ENCODE measurements around the gene MORN5.

The MORN5 gene

DNA sequence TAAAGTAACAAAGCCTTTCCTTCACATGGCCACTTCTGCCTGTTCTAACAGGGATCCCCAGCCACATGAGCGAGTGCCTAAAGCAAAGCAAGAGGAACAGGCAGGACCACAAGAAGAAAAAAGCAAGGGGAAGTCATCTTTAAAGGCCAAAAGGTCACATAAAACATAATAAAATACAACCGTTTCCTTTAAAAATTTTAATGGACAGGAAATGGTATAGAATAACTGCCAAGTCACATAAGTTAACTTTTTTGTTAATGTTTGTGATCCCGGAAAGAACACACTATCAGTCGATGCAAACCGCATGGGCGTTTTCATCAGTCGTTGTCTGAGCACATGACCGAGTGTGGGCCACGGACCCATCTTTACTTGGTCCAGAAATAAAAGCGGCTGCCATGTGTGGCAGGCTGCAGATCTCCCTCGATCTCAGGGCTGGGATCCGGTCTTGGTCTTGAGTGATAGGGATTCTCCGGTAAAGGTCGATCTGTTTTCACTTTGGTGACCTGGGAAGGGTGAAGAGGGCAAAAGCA lies 15.8 kb upstream of the MORN5 start:
- no peak for DNase-seq (ENCODE audit: low spot score)

DNA sequence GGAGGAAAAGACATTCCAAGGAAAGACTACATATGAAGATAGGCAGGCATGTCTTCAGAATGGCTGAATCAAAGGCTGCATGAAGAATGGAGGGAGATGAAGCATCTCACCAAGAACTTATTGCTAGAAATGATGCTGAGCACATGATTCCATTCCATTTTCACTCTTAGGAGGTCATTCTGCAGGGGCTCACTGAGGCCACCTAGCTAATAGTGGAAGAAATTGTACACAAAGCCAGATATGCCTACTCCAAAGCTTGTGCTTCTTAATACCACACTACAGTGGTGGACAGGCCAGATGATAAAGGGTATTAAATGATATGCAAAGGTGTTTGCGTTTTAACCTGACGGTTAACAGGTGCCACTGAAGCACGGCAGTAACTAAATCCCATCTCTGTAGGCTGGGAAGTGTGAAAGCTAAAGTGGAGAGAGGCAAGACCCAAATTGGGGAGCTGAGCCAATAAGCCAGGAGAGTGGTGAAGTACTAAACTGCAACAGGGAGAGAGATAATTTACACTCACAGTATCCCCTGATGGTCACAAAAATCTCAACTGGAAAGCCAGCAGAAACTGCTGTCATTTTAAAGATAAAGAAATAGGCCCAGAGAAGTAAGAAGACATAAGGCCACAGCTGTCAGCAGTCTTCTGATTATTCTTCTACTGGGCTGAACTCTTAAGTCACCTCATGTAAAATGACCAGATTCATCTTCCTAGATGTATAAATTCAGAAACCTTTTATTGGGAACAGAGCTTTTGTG lies 14.7 kb upstream of the MORN5 start:
- no peak for DNase-seq (ENCODE audit: low spot score)

DNA sequence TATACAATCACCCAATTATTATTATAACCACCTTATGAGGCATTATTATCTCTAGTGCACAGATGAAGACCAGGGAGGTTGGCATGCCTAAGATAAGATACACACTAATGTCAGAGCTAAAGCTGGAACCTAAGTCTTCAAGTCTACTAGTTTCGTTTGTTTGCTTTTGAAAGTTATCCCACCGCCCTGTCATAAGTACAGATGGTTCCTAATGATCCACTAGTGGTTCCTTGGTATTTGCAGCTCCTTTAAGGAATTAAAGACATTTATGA lies 14.2 kb upstream of the MORN5 start:
- DNase-seq (ENCODE audit: low spot score): no peak

DNA sequence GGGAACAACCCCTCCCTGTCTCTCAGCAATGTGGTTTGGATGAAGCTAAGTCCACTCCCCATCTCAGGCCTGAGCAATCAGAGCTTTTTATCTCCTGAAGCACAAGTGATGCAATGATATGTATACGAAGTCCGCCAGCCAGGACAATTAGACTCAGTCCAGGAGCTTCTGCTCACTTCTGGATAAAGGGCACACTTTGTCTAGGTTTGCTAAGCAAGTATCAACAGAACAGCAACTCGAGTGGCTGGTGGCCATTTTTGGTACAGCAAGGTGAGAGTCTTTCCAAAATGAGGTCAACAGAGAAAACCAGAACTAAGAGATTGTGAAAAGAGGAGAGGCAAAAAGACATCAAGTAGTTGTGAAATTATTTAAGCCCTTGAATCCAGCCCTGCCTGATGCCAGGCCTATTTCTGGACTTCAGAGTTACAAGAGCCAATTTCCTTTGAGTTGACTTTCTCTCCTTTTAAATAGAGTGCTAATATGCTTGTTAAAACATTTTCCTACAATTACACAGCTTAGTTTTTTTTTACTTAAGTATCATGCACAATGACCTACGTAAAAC lies 8.4 kb upstream of the MORN5 start:
- no peak for DNase-seq (ENCODE audit: low spot score)

DNA sequence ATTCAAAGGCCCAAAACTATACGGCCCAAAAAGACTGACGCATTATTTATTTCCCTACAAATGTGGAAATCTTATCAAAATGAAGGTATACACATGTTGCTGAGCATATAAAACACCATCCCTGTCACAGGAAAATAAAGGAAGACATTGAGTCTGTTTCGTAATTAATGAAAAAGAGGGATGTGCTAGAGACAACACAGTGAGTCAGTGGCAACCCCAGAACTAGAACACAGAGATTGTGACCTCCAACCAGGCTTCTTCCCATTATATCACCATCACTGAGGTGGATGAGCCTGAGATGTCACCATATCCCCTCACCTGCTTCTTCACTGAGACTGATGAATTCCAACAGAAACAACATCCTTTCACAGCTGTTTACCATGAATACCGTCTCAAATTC lies 3.9 kb upstream of the MORN5 start:
- DNase-seq (ENCODE audit: low spot score): no peak

DNA sequence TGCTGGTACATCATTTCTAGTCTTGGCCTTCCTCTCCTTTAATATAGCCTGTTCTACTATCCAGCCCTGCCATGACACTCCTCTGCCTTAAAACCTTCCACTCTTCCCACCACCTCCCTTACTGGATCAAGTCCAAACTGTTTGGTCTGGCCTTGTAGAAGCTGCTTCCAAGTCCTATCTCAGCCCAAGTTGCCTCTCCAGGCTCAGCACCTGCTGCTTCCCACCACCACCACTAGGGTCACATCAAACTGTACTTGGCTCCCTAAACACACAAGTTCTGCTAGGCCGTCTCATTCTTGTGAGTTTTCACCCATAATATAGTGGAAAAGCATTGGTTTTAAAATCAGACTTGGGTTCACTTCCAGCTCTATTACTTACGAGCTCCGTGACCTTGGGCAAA lies 1.5 kb upstream of the MORN5 start:
- peak; percentile 16 for DNase-seq (ENCODE audit: low spot score)

DNA sequence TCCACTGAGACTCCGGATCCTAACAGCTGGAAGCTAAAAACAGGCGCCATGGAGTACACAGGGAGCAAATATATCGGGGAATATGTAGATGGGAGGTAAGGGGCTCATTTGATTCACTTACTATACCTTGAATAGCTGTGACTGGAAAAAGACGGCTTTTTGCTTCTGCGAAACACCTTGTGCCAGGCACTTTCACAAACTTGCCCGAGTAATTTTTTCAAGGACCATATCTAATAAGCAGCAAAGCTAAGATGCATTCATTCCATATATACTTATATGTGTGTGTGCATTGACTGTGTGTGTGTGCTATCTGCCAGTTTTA lies 178 bp downstream of the MORN5 start:
- DNase-seq (ENCODE audit: low spot score): no peak

DNA sequence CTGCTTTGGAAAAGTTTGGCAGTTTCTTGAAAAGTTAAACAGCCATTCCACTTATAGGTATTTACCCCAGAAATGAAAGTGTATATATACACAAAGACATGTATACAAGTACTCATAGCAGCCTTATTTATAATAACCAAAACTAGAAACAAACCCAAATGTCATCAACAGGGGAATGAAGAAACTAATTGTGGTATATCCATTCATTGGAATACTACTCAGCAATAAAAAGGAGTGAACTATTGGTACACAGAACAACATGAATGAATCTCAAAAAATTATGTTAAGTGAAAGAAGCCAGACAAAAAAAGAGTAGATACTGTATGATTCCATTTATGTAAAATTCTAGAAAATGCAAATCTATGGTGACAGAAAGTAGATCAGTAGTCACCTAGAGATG lies 2.7 kb downstream of the MORN5 start:
- DNase-seq (ENCODE audit: low spot score): no peak

DNA sequence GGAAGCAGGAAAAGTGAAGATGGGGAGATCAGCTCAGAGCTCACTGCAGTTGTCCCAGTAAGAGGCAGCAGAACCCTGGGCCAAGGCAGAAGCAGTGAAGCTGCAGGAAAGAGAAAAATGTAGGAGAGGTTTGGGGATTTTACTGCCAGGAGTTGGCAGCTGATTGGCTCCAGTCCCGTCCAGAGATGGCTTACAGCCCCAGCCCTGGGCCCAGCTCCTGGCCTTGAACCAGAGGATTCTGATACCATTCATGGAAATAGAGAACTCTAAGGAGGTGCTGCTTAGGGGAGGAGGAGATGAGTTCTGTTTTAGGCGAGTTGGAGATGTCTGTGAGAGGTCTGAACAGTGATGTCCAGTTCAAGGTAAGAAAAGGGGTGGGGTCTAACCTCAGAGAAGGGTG lies 4.6 kb downstream of the MORN5 start:
- DNase-seq (ENCODE audit: low spot score): no peak

DNA sequence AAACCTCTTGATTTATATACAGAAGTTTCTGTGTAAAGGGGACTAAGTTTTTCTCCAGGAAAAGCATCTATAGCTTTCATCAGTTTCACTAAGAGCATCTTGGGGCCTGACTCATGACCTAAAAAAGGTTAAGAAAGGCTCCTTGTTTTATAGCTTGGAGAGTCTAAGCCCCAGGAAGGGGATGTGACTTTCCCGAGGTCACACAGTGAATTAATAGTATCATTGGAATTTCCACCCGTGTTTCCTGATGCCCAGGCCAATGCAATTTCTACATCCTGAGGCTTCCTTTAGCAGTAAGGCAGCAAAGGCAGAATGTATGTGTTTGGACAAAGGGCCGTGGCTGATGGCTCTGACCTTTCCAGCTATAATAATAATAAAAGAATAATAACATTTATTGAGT lies 8.6 kb downstream of the MORN5 start:
- no peak for DNase-seq (ENCODE audit: low spot score)

DNA sequence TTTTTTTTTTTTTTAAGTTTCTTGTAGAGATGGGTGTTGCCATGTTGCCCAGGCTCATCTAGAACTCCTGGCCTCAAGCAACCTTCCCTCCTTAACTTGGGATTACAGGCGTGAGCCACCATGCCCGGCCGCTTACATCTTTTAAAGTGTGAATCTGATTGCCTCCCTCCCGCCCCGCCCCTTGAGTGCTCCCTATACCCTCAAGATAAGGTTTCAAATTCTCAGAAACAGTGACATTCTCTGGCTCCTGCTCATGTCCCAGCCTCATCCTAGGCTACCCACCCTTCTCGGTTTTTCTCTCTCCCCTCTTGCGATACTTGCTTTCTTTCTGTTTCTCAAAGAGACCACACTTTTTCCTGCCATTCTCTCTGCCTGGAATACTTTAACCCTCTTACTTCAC lies 12.4 kb downstream of the MORN5 start:
- DNase-seq (ENCODE audit: low spot score): no peak

DNA sequence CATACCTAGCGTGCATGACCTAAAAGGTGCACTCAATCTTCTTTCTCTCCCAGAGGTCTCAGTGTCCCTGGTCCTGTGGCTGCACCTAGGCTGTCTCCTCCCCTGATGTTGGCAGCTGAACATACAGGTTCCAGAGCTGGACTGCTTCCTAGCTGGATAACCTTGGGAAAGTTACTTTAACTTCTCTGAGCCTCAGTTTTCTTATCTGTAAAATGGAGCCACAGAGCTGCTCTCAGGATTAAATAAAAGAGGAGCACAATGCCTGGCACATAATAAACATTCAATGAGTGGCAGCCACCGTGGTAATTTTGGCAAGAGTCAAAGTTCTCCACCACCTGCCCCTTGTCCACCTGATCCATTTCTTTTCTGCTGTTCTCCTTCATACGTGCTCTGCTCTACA lies 14.0 kb downstream of the MORN5 start:
- no peak for DNase-seq (ENCODE audit: low spot score)

DNA sequence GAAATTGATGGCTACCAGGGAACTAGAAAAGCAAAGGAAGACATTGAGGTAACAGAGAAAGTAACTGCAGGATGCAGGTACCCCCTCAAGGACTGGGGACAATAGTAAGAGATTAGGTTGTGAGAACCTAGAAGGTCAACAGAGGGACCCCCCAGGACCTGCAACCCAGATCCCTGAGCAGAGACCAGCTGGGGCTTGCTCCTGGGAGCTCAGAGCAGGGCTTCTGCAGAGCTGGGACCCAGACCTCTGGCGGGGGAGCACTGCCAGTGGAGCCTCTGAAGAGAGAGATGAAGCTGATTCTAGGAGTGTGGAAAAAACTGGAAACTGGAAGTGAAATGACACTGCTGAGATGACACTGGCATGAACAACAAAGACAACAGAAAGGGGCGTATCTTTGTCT lies 17.2 kb downstream of the MORN5 start:
- no peak for DNase-seq (ENCODE audit: low spot score)

DNA sequence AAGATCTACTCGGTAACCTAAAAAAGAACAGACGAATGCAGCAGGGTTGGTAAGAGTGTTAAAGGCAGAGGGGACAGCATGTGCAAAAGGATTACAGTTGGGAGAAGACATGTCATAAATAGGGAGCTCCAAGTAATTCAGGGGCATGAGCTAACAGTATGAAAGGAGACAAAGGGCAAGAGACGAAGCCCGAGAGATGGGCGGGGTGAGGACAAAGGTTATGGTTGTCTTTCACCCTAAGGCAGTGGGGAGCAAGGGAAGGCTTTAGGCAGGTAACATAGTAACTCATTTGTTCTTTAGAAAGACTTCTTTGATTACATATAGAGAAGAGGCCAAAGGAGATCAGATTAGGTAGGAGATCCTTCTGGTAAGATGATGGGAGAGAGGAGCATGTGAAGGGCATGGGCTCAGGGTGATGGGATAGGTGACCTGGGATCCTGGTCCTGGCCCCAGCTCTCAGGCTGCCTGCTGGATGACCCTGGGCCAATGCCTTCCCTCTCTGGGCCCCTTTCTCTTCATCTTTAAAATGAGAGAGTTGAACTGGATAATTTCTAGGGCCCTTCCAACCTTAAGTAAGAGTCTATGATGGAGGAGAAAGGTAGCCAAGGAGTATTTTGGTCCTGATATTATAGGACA lies 19.5 kb downstream of the MORN5 start:
- DNase-seq (ENCODE audit: low spot score): no peak

DNA sequence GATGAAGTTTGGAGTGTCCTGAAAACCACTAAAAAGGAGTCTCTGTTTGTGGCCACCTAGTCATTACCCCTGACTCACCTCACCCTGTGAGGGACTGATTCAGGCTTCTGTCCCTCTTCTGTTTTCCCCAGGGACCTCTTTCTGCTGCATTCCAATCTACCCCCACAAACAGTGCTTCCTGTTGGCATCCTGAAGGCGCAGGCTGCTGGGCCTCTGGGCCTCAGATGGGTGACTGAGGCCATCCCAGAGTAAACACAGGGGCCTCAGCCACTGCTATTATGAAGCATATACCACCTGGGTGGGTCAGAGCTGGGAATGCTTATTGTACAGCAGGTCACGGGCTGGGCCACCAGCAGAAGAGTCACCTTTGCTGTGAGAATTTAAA lies 20.0 kb downstream of the MORN5 start:
- DNase-seq (ENCODE audit: low spot score): no peak

DNA sequence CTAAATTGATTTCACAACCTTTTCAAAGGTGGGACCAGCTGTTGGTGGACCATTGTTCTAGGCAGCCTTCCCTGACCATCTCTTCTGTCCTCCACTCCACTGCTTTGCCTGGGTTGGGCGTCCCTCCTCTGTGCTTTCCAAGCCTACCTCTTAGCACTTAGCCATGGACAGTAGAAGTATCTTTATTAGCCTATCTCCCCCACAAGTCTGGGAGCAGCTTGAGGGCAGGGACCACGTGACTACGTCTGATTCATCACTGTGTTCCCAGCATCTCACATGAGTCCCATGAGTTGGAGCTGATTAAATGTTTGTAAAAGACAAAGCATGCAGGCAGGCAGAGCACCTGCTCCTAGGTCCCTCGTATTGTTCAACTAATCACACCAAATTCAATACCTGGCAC lies 20.9 kb downstream of the MORN5 start:
- DNase-seq (ENCODE audit: low spot score): no peak

DNA sequence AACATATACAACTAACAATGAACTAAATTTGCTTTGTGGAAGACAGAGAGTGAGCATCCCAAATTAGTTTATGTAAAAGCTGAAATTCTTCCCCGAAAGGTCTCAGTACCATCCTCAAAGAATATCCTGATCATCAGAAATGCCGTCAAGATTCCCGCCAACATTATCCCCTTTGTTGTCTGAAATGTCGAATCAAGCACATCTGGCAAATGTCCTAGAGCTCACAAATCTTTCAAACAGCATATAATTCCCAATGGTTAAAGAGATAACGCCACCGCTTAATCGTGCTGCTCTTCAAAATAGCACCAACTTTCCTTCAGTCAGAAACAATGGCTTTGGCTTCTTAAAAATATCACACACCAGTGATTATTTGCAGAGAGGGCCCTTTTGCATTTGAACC lies 23.8 kb downstream of the MORN5 start:
- no peak for DNase-seq (ENCODE audit: low spot score)

DNA sequence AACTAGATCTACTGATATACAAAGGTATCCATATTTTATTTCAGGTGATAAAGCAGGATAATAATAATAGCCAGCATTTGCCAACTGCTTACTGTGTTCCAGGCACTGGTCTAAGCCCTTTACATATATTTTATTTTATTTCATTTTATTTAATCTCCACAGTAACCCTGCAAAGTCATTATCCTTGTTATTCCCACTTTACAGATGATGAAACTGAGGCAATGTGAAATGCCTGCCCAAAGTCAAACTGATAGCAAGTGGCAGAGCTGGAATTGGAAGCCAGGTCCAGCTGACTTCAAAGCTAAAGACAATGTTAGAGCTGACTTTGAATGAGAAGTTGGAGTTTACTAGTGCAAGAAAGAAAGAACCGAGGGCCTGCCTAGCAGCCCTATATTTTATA lies 24.8 kb downstream of the MORN5 start:
- no peak for DNase-seq (ENCODE audit: low spot score)

DNA sequence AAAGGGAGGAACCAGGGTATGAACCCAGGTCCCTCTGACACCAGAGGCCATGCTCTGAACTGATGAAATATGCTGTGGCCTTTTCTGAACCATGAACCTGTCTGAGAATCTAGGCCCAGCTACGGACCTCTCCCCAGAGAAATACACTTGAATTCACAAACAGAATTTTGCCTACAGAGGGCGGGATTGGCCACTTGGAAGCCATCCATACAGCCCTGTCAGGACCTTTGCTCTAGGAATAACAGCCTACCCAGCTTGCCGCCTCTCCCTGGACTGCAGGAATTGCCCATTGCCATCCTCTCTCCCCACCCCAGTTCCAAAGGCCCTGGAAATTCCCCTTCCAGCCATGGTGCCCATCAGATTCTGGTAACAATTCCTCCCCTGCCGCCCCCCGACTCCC lies 26.6 kb downstream of the MORN5 start:
- DNase-seq (ENCODE audit: low spot score): no peak

DNA sequence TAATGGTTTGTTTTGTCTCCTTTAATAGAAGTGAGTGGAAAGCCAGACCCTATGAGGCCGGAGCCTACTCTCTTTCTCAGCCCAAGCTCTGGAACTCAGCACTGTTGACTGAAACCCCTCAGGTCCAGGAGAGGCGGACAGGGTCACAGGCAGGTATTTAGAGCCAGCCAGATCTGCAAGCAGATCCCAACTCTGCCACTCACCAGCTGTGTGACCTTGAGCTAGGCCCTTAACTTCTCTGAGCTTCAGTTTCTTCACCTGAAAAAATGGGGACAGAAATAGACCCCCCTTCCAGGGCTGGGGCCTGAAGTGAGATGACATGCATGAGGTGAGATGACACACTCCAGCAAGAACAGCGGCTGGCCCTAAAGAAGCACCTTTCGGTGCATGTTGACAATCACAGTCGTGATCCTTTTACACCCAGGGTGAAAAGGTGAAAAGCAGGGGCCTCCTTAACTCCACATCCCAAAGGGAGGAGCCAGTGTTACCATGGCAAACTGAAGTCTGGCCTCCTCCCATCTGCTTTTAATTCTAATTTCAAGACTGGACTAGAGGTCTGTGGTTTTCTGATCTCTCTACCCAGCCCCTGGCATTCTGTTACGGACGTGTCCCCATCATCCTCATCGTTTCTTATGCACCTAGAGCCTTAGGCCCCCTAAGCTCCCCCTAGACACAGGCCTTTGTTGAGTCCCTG lies 27.2 kb downstream of the MORN5 start:
- no peak for DNase-seq (ENCODE audit: low spot score)

DNA sequence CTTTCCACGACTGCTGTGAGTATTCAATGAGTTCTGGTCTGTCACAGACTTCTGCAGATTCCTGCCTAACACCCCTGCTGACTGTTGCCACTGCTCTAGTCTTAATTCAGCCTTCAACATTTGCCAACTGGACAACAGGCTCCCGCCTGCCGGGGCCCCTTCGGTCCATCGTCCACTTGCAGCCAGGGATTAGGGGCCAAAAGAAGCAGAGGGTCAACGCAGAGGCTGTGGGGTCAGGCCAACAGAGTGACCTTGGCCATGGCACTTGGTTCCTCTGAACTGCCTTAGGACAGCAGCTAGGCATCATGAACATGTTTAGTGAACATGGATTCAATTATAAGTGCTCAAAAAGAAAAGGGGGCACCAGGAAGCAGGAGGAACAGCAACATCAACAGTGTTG lies 28.7 kb downstream of the MORN5 start:
- no peak for DNase-seq (ENCODE audit: low spot score)

DNA sequence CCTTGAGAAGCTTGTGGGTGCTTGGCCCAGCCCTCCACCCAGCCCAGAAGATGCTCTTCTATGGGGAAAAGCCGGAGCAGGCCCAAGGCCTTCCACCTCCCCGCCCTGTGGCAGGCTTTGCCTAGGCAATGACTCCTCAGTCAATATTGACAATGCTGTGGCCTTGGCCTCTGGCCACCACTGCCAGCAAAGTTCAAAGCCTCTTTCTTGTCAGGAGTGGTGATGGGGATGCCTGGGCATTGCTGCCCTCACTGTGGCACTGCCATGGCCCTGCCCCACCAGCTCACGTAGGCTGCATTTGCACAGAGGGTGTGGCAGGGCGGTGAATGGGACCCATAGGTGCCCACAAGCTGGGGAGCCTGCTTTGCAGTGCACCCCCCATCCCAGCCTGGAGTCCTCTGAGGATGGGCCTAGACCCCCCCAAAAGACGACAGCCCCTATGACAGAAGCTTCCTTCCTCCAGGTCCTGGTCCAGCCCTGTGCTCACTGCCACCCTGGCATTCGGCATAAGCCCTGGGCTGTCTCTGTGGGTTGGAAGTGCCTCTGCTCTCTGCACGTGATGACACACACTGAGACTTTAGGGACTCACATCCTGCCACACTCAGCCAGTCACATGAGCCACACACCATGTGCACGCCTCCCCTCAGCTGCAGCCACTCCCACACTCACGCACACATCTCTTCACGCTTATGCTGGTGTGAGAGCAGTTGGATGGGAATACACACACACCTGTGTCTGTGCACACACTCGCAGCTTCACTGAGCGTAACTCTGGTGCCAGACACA lies 31.1 kb downstream of the MORN5 start:
- DNase-seq (ENCODE audit: low spot score): no peak

DNA sequence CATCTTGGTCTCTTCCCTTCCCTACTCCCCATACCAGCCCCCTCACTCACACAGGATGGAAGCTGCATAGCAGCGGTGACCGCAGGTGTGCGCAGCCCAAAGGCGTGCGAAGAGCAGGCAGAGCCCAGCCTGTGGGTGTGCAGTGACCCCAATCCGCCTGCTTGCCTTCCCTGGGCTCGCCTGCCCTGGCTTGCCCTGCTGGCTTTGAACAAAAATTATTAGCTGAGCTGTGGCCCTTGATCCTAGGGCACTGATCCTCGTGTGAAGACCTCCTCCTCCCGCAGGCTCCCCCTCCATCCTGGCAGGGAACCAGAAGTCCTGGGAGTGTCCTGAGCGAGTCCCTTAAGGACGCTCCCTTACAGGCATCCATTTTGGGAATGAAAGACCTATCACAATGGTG lies 31.9 kb downstream of the MORN5 start:
- no peak for DNase-seq (ENCODE audit: low spot score)
